Measurements from ENCODE around the gene OR7G3.

OR7G3 gene

GRCh38 chr19:9150650-9151049, 23.9 kb upstream of the OR7G3 start:
- Histone ChIP-seq H3K4me3 (ENCODE audit: insufficient read depth, low read depth, low read length, poor library complexity, severe bottlenecking) (no peak overlapping the region), H3K4me1 (ENCODE audit: control insufficient read depth, insufficient read depth, low read length, poor library complexity, severe bottlenecking) (no peaks in the 10 kb centered on the region), H3K27ac (ENCODE audit: insufficient read depth, low read length, poor library complexity, severe bottlenecking) (no peak overlapping the region), H3K9me3 (ENCODE audit: control insufficient read depth, low read length) (peaks cover 4% of the 10 kb centered on the region), H3K27me3 (replicated peaks; ENCODE audit: control insufficient read depth, insufficient read depth, low read length, poor library complexity, severe bottlenecking) (no peaks in the 10 kb centered on the region), H3K36me3 (ENCODE audit: control insufficient read depth, insufficient read depth, low read length) (peaks cover 15% of the 10 kb centered on the region)
- DNase-seq = no peak

GRCh38 chr19:9149997-9150396, 23.2 kb upstream of the OR7G3 start:
- Histone ChIP-seq H3K27me3 (replicated peaks; ENCODE audit: control insufficient read depth, insufficient read depth, low read length, poor library complexity, severe bottlenecking) (no peaks in the 10 kb centered on the region), H3K36me3 (ENCODE audit: control insufficient read depth, insufficient read depth, low read length) (peaks cover 8% of the 10 kb centered on the region), H3K27ac (ENCODE audit: insufficient read depth, low read length, poor library complexity, severe bottlenecking) (no peak overlapping the region), H3K9me3 (ENCODE audit: control insufficient read depth, low read length) (peaks cover 9% of the 10 kb centered on the region), H3K4me3 (ENCODE audit: insufficient read depth, low read depth, low read length, poor library complexity, severe bottlenecking) (no peak overlapping the region), H3K4me1 (ENCODE audit: control insufficient read depth, insufficient read depth, low read length, poor library complexity, severe bottlenecking) (no peaks in the 10 kb centered on the region)
- DNase-seq = no peak

GRCh38 chr19:9148697-9149096, 21.9 kb upstream of the OR7G3 start:
- no peaks in the 10 kb centered on the region for H3K27me3 ChIP-seq (replicated peaks; ENCODE audit: control insufficient read depth, insufficient read depth, low read length, poor library complexity, severe bottlenecking)
- H3K36me3 ChIP-seq (ENCODE audit: control insufficient read depth, insufficient read depth, low read length) = peaks cover 13% of the 10 kb centered on the region

DNA sequence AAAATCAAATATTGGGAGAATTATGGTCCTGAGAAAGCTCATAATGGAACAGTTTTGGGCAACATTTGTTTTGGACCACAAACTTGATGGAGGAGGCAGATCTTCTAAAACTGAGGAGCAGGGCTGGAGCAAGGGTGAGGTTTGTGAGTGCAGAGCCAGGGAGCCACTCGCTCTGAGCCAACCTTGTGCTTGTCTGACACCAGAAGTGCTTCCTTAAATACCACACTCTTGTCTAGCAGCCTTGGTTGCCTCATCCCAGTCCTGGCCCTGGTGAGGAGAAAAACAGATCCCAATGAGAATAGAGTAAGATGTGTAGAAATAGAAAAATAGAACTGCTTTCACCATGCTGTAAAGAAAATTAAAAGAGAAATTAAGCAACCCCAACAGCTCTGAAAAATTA, 20.1 kb upstream of the OR7G3 start:
- Histone ChIP-seq H3K9me3 (ENCODE audit: control insufficient read depth, low read length) (peaks cover 11% of the 10 kb centered on the region), H3K4me1 (ENCODE audit: control insufficient read depth, insufficient read depth, low read length, poor library complexity, severe bottlenecking) (peaks cover under 1% of the 10 kb centered on the region), H3K27ac (ENCODE audit: insufficient read depth, low read length, poor library complexity, severe bottlenecking) (no peak overlapping the region), H3K4me3 (ENCODE audit: insufficient read depth, low read depth, low read length, poor library complexity, severe bottlenecking) (no peak overlapping the region), H3K36me3 (ENCODE audit: control insufficient read depth, insufficient read depth, low read length) (peaks cover 5% of the 10 kb centered on the region), H3K27me3 (replicated peaks; ENCODE audit: control insufficient read depth, insufficient read depth, low read length, poor library complexity, severe bottlenecking) (no peaks in the 10 kb centered on the region)
- no peak for DNase-seq

More at GRCh38 chr19:9148697-9149096, 21.9 kb upstream of the OR7G3 start:
- Histone ChIP-seq H3K9me3 (ENCODE audit: control insufficient read depth, low read length) (peaks cover 15% of the 10 kb centered on the region), H3K4me1 (ENCODE audit: control insufficient read depth, insufficient read depth, low read length, poor library complexity, severe bottlenecking) (no peaks in the 10 kb centered on the region), H3K27ac (ENCODE audit: insufficient read depth, low read length, poor library complexity, severe bottlenecking) (no peak overlapping the region), H3K4me3 (ENCODE audit: insufficient read depth, low read depth, low read length, poor library complexity, severe bottlenecking) (no peak overlapping the region)
- no peak for DNase-seq

- no peak overlapping the region for H3K27ac ChIP-seq (ENCODE audit: insufficient read depth, low read length, poor library complexity, severe bottlenecking)
- H3K4me1 ChIP-seq (ENCODE audit: control insufficient read depth, insufficient read depth, low read length, poor library complexity, severe bottlenecking) = peaks cover 12% of the 10 kb centered on the region
- H3K9me3 ChIP-seq (ENCODE audit: control insufficient read depth, low read length) = peaks cover 11% of the 10 kb centered on the region
- no peak overlapping the region for H3K4me3 ChIP-seq (ENCODE audit: insufficient read depth, low read depth, low read length, poor library complexity, severe bottlenecking)
- DNase-seq = no peak
- H3K27me3 ChIP-seq (replicated peaks; ENCODE audit: control insufficient read depth, insufficient read depth, low read length, poor library complexity, severe bottlenecking) = no peaks in the 10 kb centered on the region
- H3K36me3 ChIP-seq (ENCODE audit: control insufficient read depth, insufficient read depth, low read length) = peaks cover 5% of the 10 kb centered on the region
These were observed 18.2 kb upstream of the OR7G3 start for GRCh38 chr19:9144920-9145319.

DNA sequence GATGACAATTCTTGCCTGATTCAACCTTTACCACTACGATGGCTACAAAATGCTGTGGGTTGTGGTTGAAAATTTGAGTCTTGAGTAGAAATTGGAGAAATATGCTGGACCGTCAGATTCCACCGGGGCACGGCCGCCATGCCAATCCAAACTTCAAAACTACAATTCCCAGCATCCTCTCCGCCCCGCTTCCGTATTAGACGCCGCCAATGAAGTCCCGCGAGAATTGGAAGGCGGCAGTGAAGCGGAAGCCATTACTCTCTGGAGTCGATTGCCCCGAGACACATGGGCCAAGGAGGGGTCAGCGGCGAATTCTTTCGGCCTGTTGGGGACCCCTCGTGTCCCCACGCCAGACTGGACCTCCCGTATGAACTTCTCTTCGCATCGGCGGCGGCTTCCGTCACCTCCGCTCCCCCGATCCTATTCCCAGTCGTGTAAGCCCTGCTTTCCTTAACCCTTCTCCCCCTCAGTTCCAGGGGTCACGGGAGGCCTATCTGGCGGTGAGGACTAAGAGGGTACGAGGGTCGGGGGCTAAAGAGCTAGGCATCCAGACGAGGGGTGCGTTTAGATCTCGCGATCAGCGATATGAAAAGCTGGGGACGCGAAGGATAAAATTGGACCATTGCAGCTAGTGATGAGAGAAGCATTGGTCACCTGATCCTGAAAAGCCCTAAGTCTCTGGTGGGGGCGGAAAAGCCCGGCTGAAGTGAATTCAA, 13.6 kb upstream of the OR7G3 start, which contains the start of gene ZNF317:
Gene ZNF317 (plus strand): TSS at position 239 of the 716 bp plus-strand sequence. CDS start 15,620 bp downstream, outside the sequence.
- Histone ChIP-seq H3K4me1 (ENCODE audit: control insufficient read depth, insufficient read depth, low read length, poor library complexity, severe bottlenecking) (peaks cover 14% of the 10 kb centered on the region), H3K27me3 (replicated peaks; ENCODE audit: control insufficient read depth, insufficient read depth, low read length, poor library complexity, severe bottlenecking) (no peaks in the 10 kb centered on the region), H3K4me3 (ENCODE audit: insufficient read depth, low read depth, low read length, poor library complexity, severe bottlenecking) (peak within 1 kb of the TSS; percentile 77), H3K36me3 (ENCODE audit: control insufficient read depth, insufficient read depth, low read length) (peaks cover 5% of the 10 kb centered on the region), H3K27ac (ENCODE audit: insufficient read depth, low read length, poor library complexity, severe bottlenecking) (peak within 1 kb of the TSS; percentile 82), H3K9me3 (ENCODE audit: control insufficient read depth, low read length) (peaks cover 9% of the 10 kb centered on the region)
- peak; percentile 71 to 88 (median 81) for DNase-seq

GRCh38 chr19:9139609-9140158, 12.9 kb upstream of the OR7G3 start:
- H3K36me3 ChIP-seq (ENCODE audit: control insufficient read depth, insufficient read depth, low read length) = peaks cover 4% of the 10 kb centered on the region
- peaks cover 2% of the 10 kb centered on the region for H3K9me3 ChIP-seq (ENCODE audit: control insufficient read depth, low read length)
- no peaks in the 10 kb centered on the region for H3K27me3 ChIP-seq (replicated peaks; ENCODE audit: control insufficient read depth, insufficient read depth, low read length, poor library complexity, severe bottlenecking)
- peak overlapping the region; percentile 77 for H3K4me3 ChIP-seq (ENCODE audit: insufficient read depth, low read depth, low read length, poor library complexity, severe bottlenecking)
- H3K4me1 ChIP-seq (ENCODE audit: control insufficient read depth, insufficient read depth, low read length, poor library complexity, severe bottlenecking) = peaks cover 14% of the 10 kb centered on the region
- H3K27ac ChIP-seq (ENCODE audit: insufficient read depth, low read length, poor library complexity, severe bottlenecking) = peak overlapping the region; percentile 82
- no peak for DNase-seq

GRCh38 chr19:9132422-9132821, 5.7 kb upstream of the OR7G3 start:
- Histone ChIP-seq H3K27me3 (replicated peaks; ENCODE audit: control insufficient read depth, insufficient read depth, low read length, poor library complexity, severe bottlenecking) (peaks cover 6% of the 10 kb centered on the region), H3K27ac (ENCODE audit: insufficient read depth, low read length, poor library complexity, severe bottlenecking) (no peak overlapping the region), H3K9me3 (ENCODE audit: control insufficient read depth, low read length) (no peaks in the 10 kb centered on the region), H3K4me1 (ENCODE audit: control insufficient read depth, insufficient read depth, low read length, poor library complexity, severe bottlenecking) (no peaks in the 10 kb centered on the region), H3K4me3 (ENCODE audit: insufficient read depth, low read depth, low read length, poor library complexity, severe bottlenecking) (no peak overlapping the region), H3K36me3 (ENCODE audit: control insufficient read depth, insufficient read depth, low read length) (no peaks in the 10 kb centered on the region)
- DNase-seq = no peak

DNA sequence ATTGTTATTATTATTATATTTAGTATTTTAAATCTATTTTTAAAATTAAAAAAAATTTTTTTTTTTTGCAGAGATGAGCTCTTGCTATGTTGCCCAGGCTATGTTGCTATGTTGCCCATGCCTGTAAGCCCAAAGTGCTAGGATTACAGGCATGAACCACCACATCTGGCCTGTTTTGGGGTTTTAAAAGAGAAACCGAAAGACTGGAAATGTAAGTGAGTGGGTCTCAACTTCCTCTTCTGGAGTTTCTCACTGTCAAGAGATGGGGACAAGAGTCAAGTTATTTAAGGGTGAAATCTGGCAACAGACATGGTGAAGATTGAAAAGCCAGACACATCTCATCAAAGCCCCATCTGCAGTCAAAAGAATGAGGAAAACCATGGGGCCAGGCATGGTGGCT, 4.2 kb upstream of the OR7G3 start:
- Histone ChIP-seq H3K36me3 (ENCODE audit: control insufficient read depth, insufficient read depth, low read length) (no peaks in the 10 kb centered on the region), H3K27me3 (replicated peaks; ENCODE audit: control insufficient read depth, insufficient read depth, low read length, poor library complexity, severe bottlenecking) (peaks cover 6% of the 10 kb centered on the region), H3K9me3 (ENCODE audit: control insufficient read depth, low read length) (no peaks in the 10 kb centered on the region), H3K4me3 (ENCODE audit: insufficient read depth, low read depth, low read length, poor library complexity, severe bottlenecking) (no peak overlapping the region), H3K4me1 (ENCODE audit: control insufficient read depth, insufficient read depth, low read length, poor library complexity, severe bottlenecking) (no peaks in the 10 kb centered on the region), H3K27ac (ENCODE audit: insufficient read depth, low read length, poor library complexity, severe bottlenecking) (no peak overlapping the region)
- no peak for DNase-seq

DNA sequence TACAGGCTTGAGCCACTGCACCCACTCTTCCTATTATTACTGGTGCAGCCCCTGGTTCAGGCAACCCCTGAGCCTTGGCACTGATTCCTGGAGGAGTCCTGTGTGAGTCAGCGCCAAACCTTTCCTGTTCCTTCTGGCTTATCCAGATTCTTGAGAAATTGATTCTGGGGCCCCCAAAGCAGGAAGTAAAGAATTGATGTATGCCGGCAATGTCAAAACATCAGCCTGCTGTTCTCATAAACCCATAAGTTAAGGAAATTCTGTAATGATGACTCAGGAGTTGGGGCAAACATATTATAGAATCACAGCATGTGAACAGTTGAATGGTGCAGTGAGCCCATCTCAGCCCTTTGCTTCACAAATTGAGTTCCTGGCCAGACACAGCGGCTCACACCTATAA, 1.4 kb upstream of the OR7G3 start:
- H3K27ac ChIP-seq (ENCODE audit: insufficient read depth, low read length, poor library complexity, severe bottlenecking) = no peak overlapping the region
- H3K36me3 ChIP-seq (ENCODE audit: control insufficient read depth, insufficient read depth, low read length) = no peaks in the 10 kb centered on the region
- no peaks in the 10 kb centered on the region for H3K4me1 ChIP-seq (ENCODE audit: control insufficient read depth, insufficient read depth, low read length, poor library complexity, severe bottlenecking)
- H3K4me3 ChIP-seq (ENCODE audit: insufficient read depth, low read depth, low read length, poor library complexity, severe bottlenecking) = no peak overlapping the region
- H3K27me3 ChIP-seq (replicated peaks; ENCODE audit: control insufficient read depth, insufficient read depth, low read length, poor library complexity, severe bottlenecking) = peaks cover 6% of the 10 kb centered on the region
- no peak for DNase-seq
- H3K9me3 ChIP-seq (ENCODE audit: control insufficient read depth, low read length) = no peaks in the 10 kb centered on the region
